ENCODE measurements around the gene SPATA21. TPM values are rescaled to one million over a fixed set of nuclear protein-coding genes. Genes with fewer than 3 reads are reported as not detected.

The SPATA21 gene
- total RNA-seq, 1 donor from 2014 or later: not detected

DNA sequence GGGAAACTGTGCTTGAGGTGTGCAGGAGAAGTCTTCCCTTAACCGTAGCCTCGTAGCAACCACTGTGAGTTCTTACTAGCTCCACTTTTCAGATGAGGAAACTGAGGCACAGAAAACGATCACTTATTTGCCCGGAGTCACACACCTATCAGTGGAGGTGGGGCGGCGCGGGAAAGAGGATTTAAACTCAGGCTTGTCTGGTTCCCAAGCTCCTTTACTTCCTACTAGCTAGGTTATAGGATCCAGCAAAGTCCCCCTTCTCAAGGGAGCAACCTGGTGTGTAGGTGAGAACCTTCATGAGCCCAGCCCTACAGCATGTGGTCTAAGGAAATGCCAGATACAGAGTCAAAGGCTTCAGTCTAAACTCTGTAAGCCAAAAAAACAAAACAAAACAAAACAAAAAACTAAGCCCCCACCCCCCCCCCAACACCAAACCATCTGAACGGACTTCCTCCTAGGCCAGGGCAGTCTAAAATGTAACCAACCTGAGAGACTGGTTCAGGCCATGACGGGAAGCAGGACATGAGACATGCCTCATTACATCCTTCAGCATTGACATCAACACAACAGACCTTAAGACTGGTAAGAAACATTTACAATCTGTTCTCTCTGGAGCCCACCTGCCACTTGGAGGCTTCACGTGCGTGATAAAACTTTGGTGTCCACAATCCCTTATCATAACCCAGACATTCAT is 84.2 kb downstream of the SPATA21 start:
- CTCF ChIA-PET: interaction anchor here (0.9 to 2.0 kb wide), 3 partner anchors 10 to 87 kb away, joined by 3 to 13 read pairs (median 5); partner anchors contain the start of gene NECAP2

DNA sequence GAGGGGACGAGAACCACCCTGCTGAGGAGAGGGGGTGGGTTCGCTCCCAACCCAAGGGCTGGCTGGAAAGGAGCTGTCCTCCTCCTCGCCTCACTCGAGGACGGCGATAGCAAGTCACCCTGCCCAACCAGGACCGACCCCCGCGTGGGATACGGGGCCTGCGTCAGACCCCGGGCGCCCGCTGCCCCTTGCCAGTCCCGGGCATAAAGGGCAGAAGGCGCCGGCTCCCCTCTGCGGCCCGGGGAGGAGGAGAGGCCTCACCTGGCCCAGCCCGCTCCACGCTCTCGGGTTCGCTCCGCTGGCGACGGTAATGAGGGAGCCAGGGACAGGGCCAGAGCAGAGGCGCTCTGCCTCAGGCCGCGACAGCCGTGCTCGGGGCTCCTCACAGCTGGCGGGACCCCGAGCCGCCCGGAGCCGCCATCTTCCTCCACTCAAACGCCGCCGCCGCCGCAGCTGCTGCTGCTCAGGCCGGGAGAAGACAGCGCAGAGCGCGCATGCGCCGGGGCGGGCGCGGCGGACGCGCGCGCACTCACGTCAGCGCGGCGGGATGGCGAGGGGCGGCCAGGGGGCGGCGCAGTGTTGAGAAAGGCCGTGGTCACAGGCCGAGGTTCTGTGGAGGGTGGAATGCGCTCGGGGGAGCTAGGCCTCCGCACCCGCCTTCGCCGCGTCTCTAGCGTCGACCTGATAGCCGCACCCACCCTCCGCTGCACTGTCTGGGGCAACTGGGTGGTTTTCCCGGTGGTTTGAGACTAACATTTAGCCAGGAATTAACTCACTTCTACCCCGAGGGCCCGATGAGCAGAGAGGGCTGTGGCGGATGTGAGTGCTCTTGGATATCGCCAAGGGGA is 85.0 kb downstream of the SPATA21 start, which contains the start of gene FBXO42:
Gene FBXO42 (minus strand): TSS at position 487 of the 848 bp plus-strand sequence. CDS start 37,062 bp downstream, outside the sequence.
- peak; percentile 91 for ATAC-seq (ENCODE audit: low read depth)
- Mint-ChIP-seq H3K27me3 (no peaks in the 10 kb centered on the region), H3K4me3 (peak within 1 kb of the TSS; percentile 88), H3K4me1 (peaks cover 38% of the 10 kb centered on the region), H3K27ac (peak within 1 kb of the TSS; percentile 88), H3K36me3 (ENCODE audit: low read depth) (peaks cover 1% of the 10 kb centered on the region), H3K9me3 (no peaks in the 10 kb centered on the region)
- ChIA-PET POLR2A (interaction anchor here (0.6 to 1.9 kb wide), 11 partner anchors 10 to 729 kb away, joined by 3 to 24 read pairs (median 5); partner anchors contain the start of genes RNU1-1 and SZRD1), CTCF (interaction anchor here (0.6 to 2.0 kb wide), 5 partner anchors 9 to 88 kb away, joined by 3 to 13 read pairs (median 3); partner anchors contain the start of gene NECAP2)
- peak; percentile 94 for DNase-seq
- intact Hi-C loops (cut with micrococcal nuclease): loop anchor here (1.0 to 5.0 kb wide), 6 partner anchors 15 to 600 kb away; partner anchors contain the start of genes CPLANE2, NECAP2 and SZRD1
- TF ChIP-seq, protein P1, sequence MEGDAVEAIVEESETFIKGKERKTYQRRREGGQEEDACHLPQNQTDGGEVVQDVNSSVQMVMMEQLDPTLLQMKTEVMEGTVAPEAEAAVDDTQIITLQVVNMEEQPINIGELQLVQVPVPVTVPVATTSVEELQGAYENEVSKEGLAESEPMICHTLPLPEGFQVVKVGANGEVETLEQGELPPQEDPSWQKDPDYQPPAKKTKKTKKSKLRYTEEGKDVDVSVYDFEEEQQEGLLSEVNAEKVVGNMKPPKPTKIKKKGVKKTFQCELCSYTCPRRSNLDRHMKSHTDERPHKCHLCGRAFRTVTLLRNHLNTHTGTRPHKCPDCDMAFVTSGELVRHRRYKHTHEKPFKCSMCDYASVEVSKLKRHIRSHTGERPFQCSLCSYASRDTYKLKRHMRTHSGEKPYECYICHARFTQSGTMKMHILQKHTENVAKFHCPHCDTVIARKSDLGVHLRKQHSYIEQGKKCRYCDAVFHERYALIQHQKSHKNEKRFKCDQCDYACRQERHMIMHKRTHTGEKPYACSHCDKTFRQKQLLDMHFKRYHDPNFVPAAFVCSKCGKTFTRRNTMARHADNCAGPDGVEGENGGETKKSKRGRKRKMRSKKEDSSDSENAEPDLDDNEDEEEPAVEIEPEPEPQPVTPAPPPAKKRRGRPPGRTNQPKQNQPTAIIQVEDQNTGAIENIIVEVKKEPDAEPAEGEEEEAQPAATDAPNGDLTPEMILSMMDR (IDR thresholded peaks at IDR 0.05): no peak

More for the DNA sequence above, 84.2 kb downstream of the SPATA21 start:
- Mint-ChIP-seq H3K36me3 (ENCODE audit: low read depth) (peaks cover 1% of the 10 kb centered on the region), H3K4me1 (peaks cover 37% of the 10 kb centered on the region), H3K9me3 (no peaks in the 10 kb centered on the region), H3K27me3 (no peaks in the 10 kb centered on the region), H3K27ac (peak overlapping the region; percentile 88), H3K4me3 (peak overlapping the region; percentile 88)
- DNase-seq: no peak
- no peak for ATAC-seq (ENCODE audit: low read depth)
- TF ChIP-seq, protein P1 (IDR thresholded peaks at IDR 0.05): no peak
- POLR2A ChIA-PET: interaction anchor here (0.5 to 1.9 kb wide), 9 partner anchors 9 to 781 kb away, joined by 3 to 24 read pairs (median 6); partner anchors contain the start of genes RNU1-1 and SZRD1
- intact Hi-C loops (cut with micrococcal nuclease): loop anchor here (2.0 to 5.0 kb wide), 5 partner anchors 46 to 599 kb away; partner anchors contain the start of genes CPLANE2 and NECAP2

DNA sequence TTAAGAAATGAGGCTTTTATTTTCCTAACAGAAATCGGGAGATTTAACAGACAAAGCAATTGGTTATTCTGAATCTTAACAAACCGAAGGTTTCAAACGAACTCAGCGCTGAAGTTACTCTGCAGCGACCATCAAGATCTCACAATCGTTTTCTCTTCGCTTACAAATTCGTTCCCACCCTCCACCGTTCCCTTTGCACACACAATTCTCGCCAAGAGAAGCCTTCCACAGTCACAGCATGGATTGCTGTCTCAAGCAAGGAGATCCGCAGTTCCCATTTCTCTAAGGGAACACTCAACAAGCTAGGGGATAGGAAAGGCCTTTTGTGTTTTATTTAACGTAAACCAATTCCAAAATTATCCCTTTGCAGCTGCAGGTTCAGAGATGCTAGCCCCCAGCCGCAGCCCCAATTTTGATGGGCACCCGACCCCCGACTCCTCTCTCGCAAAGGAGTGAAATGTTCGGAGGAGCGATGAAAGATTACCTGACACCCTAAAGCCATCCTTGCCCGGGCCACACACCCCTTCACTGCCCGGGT is 85.7 kb downstream of the SPATA21 start:
- H3K27ac Mint-ChIP-seq: peak overlapping the region; percentile 74
- no peaks in the 10 kb centered on the region for H3K9me3 Mint-ChIP-seq
- POLR2A ChIA-PET: interaction anchor here (0.6 to 1.9 kb wide), 9 partner anchors 10 to 729 kb away, joined by 3 to 24 read pairs (median 5); partner anchors contain the start of genes RNU1-1 and SZRD1
- peaks cover 1% of the 10 kb centered on the region for H3K36me3 Mint-ChIP-seq (ENCODE audit: low read depth)
- peaks cover 38% of the 10 kb centered on the region for H3K4me1 Mint-ChIP-seq
- peak overlapping the region; percentile 88 for H3K4me3 Mint-ChIP-seq
- no peak for ATAC-seq (ENCODE audit: low read depth)
- CTCF ChIA-PET: interaction anchor here (0.6 to 2.0 kb wide), 5 partner anchors 9 to 88 kb away, joined by 3 to 13 read pairs (median 3); partner anchors contain the start of gene NECAP2
- DNase-seq: no peak
- no peaks in the 10 kb centered on the region for H3K27me3 Mint-ChIP-seq
- intact Hi-C loops (cut with micrococcal nuclease): loop anchor here (1.0 to 5.0 kb wide), 5 partner anchors 16 to 601 kb away; partner anchors contain the start of genes NECAP2 and SZRD1
- TF ChIP-seq, protein P1 (IDR thresholded peaks at IDR 0.05): no peak

DNA sequence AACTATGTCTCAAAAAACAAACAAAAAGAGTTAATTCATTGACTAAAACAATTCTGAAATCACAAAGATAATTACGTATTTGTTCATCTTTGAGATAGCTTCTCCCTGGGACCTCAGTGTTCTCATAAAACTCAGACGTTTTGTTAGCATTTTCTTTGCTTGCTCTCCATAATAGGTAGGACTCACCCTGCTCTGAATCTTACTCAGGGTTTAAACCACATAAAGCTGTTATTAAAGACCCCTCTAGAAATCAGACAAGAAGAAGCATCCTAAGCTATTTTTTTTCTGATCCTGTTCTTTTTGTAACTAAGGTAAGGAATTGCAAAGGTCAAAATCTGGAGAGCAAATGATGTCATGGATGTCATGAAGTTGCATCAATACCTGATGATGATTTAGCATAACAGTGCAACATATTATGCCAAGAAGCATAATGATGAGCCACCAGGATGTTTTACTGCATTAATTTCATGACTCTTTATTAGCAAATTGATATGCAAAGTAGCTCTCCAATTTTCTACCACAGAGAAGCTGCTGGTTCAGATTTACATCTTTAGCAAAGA is 87.3 kb downstream of the SPATA21 start:
- ATAC-seq (ENCODE audit: low read depth) (no peak), DNase-seq (no peak)
- peaks cover 42% of the 10 kb centered on the region for H3K4me1 Mint-ChIP-seq
- H3K36me3 Mint-ChIP-seq (ENCODE audit: low read depth): peaks cover 3% of the 10 kb centered on the region
- H3K9me3 Mint-ChIP-seq: no peaks in the 10 kb centered on the region
- intact Hi-C loops (cut with micrococcal nuclease): loop anchor here (5.0 kb wide), 4 partner anchors 43 to 602 kb away; partner anchors contain the start of gene NECAP2
- TF ChIP-seq, protein P1 (IDR thresholded peaks at IDR 0.05): no peak
- H3K27ac Mint-ChIP-seq: no peak overlapping the region
- H3K27me3 Mint-ChIP-seq: no peaks in the 10 kb centered on the region
- POLR2A ChIA-PET: interaction anchor here (0.6 kb wide), 1 partner anchor 12 kb away, joined by 5 read pairs; no protein-coding TSS in a partner anchor
- H3K4me3 Mint-ChIP-seq: no peak overlapping the region
- CTCF ChIA-PET: interaction anchor here (1.5 kb wide), 1 partner anchor 18 kb away, joined by 3 read pairs; no protein-coding TSS in a partner anchor

Other genes starting within 250 kb of the SPATA21 start
- 7.6 and 7.7 TPM in 2 replicates for gene ARHGEF19, start 224.8 kb downstream of the SPATA21 start, total RNA-seq
- 5.0 and 5.1 TPM in 2 replicates for gene CPLANE2, start 200.2 kb downstream of the SPATA21 start, total RNA-seq
- gene FBXO42, start 84.9 kb downstream of the SPATA21 start, total RNA-seq: 19.0 and 20.5 TPM in 2 replicates
- 184 and 190 TPM in 2 replicates for gene SZRD1, start 70.2 kb downstream of the SPATA21 start, total RNA-seq
- gene NECAP2, start 3.3 kb upstream of the SPATA21 start, total RNA-seq: 85.5 and 88.4 TPM in 2 replicates
- gene RNU1-1, start 76.9 kb upstream of the SPATA21 start, total RNA-seq: 3,526 and 4,195 TPM in 2 replicates
- gene NBPF1, start 176.1 kb upstream of the SPATA21 start, total RNA-seq: 20.0 and 20.2 TPM in 2 replicates
- gene RNU1-3, start 229.5 kb upstream of the SPATA21 start, total RNA-seq: 3,526 and 4,195 TPM in 2 replicates